ENCODE measurements around the gene TRPC4AP.
A peak's percentile ranks its signal among the peaks of the same experiment; 100 is the strongest.
"Not testable (repeated sequence)": the region's sequence is repeated elsewhere in the genome, so short reads cannot be mapped to it uniquely, and the experiment has no call there.

The TRPC4AP gene, protein sequence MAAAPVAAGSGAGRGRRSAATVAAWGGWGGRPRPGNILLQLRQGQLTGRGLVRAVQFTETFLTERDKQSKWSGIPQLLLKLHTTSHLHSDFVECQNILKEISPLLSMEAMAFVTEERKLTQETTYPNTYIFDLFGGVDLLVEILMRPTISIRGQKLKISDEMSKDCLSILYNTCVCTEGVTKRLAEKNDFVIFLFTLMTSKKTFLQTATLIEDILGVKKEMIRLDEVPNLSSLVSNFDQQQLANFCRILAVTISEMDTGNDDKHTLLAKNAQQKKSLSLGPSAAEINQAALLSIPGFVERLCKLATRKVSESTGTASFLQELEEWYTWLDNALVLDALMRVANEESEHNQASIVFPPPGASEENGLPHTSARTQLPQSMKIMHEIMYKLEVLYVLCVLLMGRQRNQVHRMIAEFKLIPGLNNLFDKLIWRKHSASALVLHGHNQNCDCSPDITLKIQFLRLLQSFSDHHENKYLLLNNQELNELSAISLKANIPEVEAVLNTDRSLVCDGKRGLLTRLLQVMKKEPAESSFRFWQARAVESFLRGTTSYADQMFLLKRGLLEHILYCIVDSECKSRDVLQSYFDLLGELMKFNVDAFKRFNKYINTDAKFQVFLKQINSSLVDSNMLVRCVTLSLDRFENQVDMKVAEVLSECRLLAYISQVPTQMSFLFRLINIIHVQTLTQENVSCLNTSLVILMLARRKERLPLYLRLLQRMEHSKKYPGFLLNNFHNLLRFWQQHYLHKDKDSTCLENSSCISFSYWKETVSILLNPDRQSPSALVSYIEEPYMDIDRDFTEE

DNA sequence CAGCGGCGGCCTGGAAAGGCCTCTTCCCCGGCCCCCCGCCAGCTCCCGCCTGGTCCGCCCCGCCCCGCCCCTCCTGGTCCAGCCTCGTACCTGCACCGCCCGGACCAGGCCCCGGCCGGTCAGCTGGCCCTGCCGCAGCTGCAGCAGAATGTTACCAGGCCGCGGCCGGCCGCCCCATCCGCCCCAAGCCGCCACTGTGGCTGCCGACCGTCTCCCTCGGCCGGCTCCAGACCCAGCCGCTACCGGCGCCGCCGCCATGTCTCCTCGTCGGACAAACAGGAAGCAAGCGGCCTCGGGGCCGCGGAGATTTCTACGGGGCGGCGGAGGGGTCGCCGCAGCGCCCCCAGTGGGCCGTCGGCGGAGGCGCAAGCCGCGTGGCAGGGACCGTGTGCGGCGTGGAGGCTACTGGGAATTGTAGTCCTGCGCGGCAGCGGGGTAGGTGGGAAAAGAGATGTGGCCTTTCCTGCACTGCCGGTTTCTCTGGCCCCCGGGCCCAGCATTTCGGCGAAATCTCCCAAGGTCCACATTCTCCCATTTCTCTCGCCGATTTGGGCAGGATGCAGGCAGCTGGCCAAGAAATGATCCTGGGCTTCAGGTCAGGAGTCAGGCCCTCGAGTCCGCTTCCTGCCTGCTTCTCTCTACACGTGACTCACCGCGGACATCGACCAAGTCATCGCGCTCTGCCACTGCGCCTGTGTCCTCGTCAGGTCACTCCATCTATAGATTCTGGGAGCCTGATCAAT is at the start of gene TRPC4AP:
Gene TRPC4AP, minus strand, starts transcription at position 284 of the 743 bp plus-strand sequence. Its CDS starts 26 bp downstream, at position 258.
- DNase-seq (ENCODE audit: low read depth in 2 of 2) = peak; percentile 77 to 79

DNA sequence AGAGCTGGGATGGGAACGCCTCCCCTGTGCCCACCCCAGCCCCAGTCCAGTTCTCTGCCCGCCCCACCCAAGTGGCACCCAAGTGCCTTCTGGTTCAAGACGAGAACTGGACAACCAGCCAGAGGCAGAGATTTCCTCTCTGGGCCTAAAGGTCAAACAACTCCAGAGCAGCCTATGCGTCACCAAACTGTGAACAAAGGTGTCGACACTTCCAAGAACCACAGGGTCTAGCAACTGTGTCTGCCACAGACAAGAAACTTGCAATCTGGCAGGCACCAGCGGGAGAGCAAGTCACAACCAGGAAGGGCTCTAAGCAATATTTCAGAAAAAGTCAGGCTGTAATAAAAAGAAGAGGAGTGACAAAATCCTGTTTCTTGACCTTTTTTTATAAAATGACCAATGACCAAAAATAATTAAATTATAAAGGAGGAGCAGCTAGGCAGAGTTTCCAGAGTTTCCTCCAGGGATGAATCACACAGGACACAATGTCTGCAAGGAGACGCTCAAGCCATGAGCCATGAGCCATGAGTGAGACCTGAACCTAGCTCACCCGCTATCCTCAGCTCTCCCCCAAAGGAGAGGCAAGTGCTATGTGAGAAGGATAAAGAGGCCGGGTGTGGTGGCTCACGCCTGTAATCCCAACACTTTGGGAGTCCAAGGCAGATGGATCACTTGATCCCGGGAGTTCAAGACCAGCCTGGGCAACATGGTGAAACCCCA is 43.4 kb upstream of the TRPC4AP start:
- DNase-seq (ENCODE audit: low read depth in 2 of 2) = no peak

DNA sequence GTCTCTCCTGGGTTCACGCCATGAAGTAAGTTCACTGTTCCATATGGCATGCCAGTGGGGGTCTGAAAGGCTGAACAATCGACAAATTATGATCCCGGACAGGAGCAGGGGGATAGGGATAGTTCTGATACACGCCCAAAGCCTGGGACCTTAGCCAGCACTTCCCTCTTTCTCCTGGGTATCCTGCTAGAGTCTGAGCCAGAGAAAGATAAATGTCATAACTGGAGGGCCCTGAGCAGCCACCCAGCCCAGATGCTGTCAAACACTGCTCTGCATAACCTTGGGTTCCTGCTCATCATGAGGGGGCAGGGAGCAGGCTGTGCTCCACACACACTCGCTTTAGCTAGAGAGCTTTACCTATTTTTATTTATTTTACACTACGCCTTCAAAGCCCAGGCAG is 42.3 kb upstream of the TRPC4AP start:
- DNase-seq (ENCODE audit: low read depth in 2 of 2) = no peak

DNA sequence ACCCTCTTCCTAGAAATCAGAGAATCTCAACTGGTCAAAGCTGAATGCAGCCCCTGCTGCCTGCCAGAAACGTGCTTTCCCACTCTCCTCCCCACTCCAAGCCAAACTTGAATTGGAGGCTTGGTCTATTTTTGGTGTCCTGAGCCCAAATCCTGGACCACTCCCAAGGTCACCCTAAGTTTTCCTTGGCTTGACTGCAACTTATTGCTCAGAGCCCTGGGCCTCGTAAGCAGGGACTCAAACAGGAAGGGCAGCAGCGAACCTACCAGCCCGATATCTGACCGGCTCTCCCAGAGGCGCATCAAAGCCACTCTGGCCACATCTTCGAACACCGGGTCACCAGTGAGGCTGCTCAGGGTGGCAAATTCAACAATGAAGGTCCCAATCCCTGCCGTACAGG is 41.9 kb upstream of the TRPC4AP start:
- DNase-seq (ENCODE audit: low read depth in 2 of 2) = no peak

DNA sequence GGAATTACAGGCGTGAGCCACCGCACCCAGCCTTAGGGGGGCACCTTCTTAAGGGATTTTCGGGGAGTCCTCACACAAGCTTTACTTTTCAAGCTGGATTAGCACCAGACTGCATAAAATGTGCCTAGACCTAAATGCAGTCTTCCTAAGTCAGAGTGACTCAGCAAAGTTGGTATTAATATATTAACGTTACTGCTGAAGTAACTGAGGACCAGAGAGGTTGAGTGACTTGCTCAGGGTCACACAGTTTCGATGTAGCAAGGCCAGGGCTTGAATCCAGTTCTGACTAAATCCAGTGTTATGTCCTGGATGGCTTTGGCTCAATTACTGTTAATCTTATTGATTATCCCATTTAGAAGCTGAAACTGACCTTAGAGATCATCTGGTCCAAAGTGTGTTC is 41.1 kb upstream of the TRPC4AP start:
- no peak for DNase-seq (ENCODE audit: low read depth in 2 of 2)

DNA sequence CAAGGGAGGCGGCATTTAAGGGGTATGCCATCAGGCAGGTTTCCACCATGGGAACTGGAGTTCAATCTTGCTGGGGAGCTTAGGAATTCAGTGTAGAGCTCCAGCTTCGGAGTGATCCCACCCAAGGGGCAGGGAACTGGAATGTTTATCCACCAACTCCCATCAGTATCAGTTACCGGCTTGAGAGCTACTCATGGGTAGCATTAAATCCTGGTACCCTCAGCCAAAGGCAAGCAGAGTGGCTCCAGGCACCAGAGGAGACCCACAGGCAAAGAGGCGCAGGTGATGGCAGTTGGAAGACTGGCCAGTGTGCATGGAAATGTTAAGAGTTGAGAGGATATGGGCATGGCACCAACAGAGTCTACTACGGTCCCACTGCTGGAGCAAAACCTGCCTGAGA is 40.4 kb upstream of the TRPC4AP start:
- no peak for DNase-seq (ENCODE audit: low read depth in 2 of 2)

DNA sequence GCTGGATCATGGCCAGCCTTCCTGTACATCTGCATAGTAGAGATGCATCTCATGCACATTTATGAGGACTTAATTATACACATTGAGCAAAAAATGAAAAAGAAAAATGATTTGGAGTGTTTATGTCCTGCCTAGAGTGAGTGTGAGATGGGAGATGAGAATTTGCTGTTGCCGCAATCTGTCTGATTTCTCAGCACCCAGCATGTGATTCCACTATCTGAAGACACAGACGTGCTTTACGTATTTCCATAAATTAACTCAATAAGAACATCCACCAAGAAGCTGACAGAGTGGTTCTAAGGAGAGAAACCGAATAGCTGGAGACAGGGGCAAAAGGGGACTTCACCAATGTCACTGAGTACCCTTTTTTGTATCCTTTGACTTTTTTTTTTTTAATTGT is 39.3 kb upstream of the TRPC4AP start:
- no peak for DNase-seq (ENCODE audit: low read depth in 2 of 2)

DNA sequence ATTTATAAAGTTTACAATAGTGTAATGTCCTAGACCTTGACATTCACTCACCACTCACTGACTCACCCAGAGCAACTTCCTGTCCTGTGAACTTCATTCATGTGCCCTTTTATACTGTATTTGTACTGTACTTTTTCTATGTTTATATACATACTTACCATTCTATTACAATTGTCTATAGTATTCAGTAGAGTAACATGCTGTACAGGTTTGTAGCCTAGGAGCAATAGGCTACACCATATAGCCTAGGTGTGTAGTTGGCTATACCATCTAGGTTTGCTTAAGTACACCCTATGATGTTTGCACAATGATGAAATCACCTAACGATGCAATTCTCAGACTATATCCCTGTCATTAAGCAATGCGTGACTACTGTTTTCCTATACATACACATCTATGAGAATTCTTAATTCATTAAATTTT is 37.1 kb upstream of the TRPC4AP start:
- DNase-seq (ENCODE audit: low read depth in 2 of 2) = no peak

DNA sequence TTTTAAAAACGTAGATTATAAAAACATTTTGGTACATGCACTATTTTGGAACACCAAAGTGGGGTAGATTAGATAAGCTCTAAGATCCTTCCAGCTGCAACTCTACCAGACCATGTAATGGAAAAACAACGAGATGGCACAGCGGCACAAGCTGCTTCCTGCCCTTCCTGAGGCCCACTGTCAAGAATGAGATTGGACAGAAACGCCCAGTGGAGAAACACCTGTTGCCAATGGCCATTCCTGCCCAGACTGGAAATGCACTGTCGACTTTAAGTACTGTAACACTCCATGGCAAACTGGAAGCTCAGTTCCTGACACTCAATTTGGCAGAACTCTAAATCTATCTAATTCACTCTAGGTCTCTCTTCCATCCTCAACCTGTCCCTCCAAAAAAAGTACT is 33.1 kb upstream of the TRPC4AP start:
- DNase-seq (ENCODE audit: low read depth in 2 of 2) = no peak

DNA sequence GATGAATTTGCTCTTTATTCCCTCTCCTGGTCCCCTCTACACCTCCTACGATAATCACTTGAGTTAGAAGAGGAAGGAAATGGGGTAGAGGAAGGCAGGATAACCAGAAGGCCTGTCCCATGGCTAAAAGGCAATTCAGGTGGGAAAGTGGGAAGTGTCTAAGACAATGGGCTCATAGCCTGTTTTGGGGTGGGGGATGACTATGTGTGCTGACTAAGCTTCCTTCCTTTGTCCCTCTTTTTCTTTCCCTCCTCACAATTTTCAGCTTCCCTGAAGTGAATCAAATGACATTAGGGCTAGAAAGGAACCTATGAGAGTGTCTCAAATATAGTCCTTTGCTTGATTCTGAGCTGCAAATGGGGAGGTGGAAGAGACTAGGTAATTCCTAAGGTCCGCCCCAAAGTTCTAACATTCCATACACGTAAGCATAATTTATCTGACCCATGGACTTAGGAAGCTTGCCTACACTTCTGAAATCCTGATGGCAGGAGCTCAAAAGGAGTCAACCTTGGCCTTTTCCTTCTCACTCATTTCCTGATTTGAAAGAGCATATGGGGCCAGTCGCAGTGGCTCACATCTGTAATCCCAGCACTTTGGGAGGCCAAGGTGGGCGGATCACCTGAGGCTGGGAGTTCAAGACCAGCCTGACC is 30.3 kb upstream of the TRPC4AP start:
- DNase-seq (ENCODE audit: low read depth in 2 of 2) = no peak

DNA sequence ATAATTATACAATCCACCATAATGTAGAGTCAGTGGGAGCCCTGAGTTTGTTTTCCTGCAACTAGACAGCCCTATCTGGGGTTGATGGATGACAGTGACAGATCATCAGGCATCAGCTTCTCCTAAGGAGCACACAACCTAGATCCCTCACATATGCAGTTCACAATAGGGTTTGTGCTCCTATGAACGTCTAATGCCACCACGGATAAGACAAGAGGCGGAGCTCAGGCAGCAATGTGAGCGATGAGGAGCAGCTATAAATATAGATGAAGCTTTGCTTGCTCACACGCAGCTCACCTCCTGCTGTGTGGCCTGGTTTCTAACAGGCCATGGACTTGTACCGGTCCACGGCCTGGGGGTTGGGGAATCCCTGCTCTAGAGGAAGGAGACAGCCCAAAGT is 28.6 kb upstream of the TRPC4AP start:
- no peak for DNase-seq (ENCODE audit: low read depth in 2 of 2)

DNA sequence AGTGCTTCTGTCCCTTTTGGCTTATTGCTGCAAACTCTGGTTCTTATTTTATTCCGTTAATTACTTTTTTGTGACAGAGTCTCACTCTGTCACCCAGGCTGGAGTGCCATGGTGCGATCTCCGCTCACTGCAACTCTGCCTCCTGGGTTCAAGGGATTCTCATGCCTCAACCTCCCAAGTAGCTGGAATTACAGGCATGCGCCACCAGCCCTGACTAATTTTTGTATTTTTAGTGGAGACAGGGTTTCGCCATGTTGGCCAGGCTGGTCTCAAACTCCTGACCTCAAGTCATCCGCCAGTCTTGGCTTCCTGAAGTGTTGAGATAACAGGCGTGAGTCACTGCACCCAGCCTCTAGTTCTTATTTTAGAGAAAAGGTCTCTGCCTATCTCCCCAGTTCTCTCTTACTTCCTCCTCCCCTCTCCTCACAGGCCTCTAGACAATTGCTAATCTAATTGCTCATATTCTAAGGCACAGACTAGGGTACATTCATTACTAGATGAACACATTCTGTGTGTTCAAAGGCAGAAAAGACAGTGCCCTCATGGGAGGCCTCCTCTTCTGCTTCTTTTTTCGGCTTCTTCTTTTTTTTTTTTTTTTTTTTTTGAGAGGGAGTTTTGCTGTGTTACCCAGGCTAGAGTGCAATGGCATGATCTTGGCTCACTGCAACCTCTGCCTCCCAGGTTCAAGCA is 27.6 kb upstream of the TRPC4AP start:
- no peak for DNase-seq (ENCODE audit: low read depth in 2 of 2)

DNA sequence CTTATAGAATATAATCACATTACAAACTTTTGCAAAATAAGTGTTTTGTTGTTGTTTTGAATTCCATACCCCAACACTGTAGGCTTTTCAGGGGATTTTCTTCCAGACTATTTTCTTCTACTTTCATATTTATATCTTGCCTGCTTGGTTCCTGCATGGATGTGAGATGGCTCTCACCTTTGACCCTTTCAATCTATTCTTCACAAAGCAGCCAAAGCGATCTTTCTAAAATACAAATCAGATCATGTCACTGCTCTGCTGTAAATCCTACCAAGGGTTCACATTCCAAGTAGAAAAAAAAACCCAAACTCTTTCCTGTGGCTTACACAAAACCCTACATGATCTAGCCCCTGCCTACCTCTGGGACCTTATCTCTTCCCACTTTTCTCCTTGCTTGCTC is 25.0 kb upstream of the TRPC4AP start:
- no peak for DNase-seq (ENCODE audit: low read depth in 2 of 2)

DNA sequence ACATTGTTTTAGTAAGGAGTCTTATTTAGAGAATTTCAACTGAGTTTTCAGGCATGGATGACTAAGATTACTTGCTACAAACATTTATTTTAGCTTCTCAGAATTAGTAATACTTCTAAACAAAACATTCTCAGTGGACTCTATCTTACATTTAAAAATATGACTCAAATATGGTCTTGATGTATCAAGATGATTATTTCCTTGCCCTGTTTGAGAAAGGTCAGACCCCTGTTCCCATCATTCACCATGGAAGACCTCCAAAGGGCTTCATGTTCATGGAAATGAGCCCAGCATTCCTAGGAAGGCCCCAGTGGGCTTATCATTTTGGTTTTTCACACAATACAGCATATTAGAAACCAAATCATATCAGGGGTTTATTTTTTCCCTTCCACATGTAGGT is 24.6 kb upstream of the TRPC4AP start:
- no peak for DNase-seq (ENCODE audit: low read depth in 2 of 2)

DNA sequence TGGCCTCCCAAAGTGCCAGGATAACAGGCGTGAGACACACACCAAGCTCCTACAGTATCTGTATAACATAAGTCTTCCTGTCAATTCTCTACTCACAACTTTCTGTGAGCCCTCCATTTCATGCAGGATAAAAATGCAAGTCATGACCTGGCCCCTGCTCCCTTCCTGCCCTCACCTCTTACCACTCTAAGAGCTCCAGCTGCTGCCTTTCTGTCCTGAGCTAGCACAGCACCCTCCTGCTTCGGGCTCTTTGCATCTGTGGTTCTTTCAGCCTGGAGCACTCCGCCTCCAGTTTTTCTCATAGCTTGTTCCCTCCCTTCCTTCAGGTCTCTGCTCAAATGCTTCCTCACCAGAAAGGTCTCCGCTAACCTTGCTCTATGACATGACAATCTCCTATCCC is 23.7 kb upstream of the TRPC4AP start:
- no peak for DNase-seq (ENCODE audit: low read depth in 2 of 2)

DNA sequence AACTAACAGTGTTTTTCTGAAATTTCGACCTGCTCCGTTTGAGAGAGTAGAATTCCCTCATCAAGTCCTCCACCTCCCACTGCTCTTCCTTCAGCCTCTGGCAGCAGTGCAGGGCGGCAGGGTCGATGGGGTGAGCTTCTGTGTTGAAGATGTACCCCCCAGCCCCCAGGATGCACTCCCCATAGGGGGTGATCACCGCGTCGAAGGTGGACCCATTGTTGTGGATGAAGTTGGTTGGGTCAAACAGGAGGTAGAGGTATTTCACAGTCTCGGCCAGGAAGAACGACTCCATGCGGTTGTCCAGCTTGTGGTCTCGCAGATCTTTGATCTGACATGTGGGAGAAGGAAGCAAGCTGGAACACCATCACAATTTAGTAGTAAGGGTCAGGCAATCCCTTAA is 23.0 kb upstream of the TRPC4AP start:
- no peak for DNase-seq (ENCODE audit: low read depth in 2 of 2)

DNA sequence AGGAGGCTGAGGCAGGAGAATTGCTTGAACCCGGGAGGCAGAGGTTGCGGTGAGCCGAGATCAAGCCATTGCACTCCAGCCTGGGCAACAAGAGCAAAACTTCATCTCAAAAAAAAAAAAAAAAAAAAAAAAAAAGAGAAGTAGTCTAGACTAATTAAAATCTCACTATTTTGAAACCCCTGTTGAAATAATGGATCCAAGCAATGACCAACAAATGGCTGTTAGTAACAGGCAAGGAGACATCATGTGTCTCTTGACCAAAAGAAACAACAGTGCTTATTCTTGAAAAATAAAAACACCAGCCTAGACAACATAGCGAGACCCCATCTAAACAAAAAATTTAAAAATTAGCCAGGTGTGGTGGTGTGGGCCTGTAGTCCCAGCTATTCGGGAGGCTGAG is 19.7 kb upstream of the TRPC4AP start:
- not testable (repeated sequence) for DNase-seq (ENCODE audit: low read depth in 2 of 2)

DNA sequence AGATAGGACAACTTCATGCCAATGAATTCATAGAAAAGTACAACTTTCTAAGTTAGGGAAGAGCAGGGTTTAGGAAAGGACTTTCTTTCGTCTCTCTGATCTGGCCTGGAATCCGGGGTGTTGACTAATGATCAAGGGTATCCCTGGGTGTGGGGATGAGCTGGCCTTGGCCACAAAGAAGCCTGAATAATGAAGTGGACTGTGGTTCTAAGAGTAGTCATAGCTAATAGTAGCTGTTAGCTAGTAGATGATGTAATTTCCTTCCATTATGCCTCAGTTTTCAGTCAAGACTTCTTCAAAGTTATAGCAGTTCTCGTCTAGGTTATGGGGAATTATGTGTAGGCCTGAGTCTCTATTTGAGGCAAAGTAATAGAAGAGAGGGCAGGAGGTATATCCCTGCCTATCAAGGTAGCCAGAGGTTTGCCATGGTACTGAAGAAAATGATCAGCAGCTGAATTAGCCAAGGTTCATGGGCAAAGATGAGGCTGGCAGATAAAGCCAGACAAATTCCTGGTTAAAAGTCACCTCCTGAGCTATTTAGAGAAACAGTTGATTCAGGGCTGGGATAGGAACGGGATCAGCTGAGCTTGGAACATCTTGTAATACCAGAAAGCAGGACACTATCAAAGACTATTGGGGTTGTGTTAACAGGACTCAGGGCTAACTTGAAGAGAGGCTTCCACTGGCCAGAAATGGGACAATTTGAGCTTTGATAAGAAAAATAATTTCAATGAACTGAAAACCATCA is 18.7 kb upstream of the TRPC4AP start:
- no peak for DNase-seq (ENCODE audit: low read depth in 2 of 2)

DNA sequence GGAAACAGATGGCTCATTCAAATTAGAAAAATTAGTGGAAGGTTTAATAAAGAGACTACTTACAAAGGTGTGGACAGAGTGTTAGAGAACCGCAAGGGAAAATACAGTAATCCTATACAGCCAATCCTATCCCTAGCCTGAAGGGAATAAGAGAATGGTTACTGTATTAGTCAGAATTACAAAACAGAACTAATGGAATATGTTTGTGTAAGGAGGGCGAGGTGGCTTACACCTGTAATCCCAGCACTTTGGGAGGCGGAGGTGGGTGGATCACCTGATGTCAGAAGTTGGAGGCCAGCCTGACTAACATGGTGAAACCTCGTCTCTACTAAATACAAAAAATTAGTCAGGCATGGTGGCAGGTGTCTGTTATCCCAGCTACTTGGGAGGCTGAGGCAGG is 16.3 kb upstream of the TRPC4AP start:
- DNase-seq (ENCODE audit: low read depth in 2 of 2) = no peak

DNA sequence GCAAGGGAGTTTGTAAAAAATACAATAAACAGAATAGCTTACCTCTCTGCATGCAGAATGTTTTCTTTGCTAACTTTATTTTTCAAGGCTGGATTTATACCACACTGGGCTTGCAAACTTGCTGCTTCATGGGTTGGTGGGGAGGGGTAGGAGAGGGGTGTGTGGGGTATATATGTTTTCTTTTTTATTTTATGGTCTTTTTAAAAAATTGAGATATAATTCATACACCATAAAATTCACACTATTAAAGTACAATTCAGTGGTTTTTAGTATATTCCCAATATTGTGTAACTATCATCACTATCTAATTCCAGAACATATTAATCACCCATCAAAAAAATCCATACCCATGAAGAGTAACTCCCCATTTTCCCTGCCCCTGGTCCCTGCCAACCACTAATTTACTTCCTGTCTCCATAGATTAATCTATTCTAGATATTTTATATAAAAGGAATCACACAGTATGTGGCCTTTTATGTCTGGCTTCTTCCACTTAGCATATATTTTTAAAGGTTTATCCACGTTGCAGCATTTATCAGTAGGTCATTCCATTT is 14.3 kb upstream of the TRPC4AP start:
- DNase-seq (ENCODE audit: low read depth in 2 of 2) = no peak

All from stimulated activated CD8-positive, alpha-beta memory T cell treated with anti-CD3 and anti-CD28 coated beads, Interleukin-2, amount 100 ng/mL, for 1 hour (primary cell).